HG03575 (cell line): Measurements from ENCODE around the gene PDE6C.

ENCODE experiments used
- ATAC-seq: cut with Tn5 transposase; IDR thresholded peaks from one replicate; pipeline ENCODE4 v1.9.1; 2021; ENCODE audit not compliant: unreplicated experiment, insufficient number of reproducible peaks, low FRiP score; ENCODE audit errors: extremely low read depth

The PDE6C gene

GRCh38 chr10:93591065-93591808, 21.1 kb upstream of the PDE6C start:
- ATAC-seq = no peak

- ATAC-seq = no peak
Measured at GRCh38 chr10:93593254-93593653, 19.1 kb upstream of the PDE6C start.

- ATAC-seq = no peak
Measured at GRCh38 chr10:93593749-93594148, 18.6 kb upstream of the PDE6C start.

GRCh38 chr10:93594518-93594917, 17.8 kb upstream of the PDE6C start:
- no peak for ATAC-seq

- no peak for ATAC-seq
Measured at GRCh38 chr10:93595378-93596161, 16.8 kb upstream of the PDE6C start.

- ATAC-seq = no peak
Measured at GRCh38 chr10:93596539-93596938, 15.8 kb upstream of the PDE6C start.

- ATAC-seq = no peak
Measured at GRCh38 chr10:93597075-93597599, 15.2 kb upstream of the PDE6C start.

- ATAC-seq = no peak
Measured at GRCh38 chr10:93598157-93598556, 14.2 kb upstream of the PDE6C start.

- ATAC-seq = no peak
Measured at GRCh38 chr10:93599335-93599734, 13.0 kb upstream of the PDE6C start.

GRCh38 chr10:93599778-93600177, 12.6 kb upstream of the PDE6C start:
- no peak for ATAC-seq

GRCh38 chr10:93600446-93601145, 11.7 kb upstream of the PDE6C start:
- no peak for ATAC-seq

- ATAC-seq = no peak
Measured at GRCh38 chr10:93601146-93601773, 11.1 kb upstream of the PDE6C start, which contains the start of gene RBP4. RBP4 (minus strand) TSS chr10:93601235; CDS start chr10:93601028, 207 bp downstream.

GRCh38 chr10:93601774-93602162, 10.6 kb upstream of the PDE6C start:
- ATAC-seq = no peak

GRCh38 chr10:93603023-93603422, 9.3 kb upstream of the PDE6C start:
- no peak for ATAC-seq

GRCh38 chr10:93604146-93604545, 8.2 kb upstream of the PDE6C start:
- ATAC-seq = no peak

GRCh38 chr10:93608421-93608820, 3.9 kb upstream of the PDE6C start:
- no peak for ATAC-seq

GRCh38 chr10:93613126-93613525, 789 bp downstream of the PDE6C start:
- ATAC-seq = no peak

- no peak for ATAC-seq
Measured at GRCh38 chr10:93614101-93614825, 1.9 kb downstream of the PDE6C start.
